GM12873 (cell line): ENCODE data around the gene SLC2A1.

Source experiments
- CTCF ChIP-seq: IDR thresholded peaks from 2 replicates; pipeline ENCODE4 v1.5.1; 2012; ENCODE audit warnings: low read depth, mild to moderate bottlenecking, moderate library complexity, low read length, control low read depth; ENCODE audit not compliant: insufficient read depth; ENCODE audit errors: missing control alignments

Gene SLC2A1

GRCh38 chr1:42971841-42972291, 13.2 kb upstream of the SLC2A1 start:
- TF ChIP-seq CTCF, result no peak

- no peak for TF ChIP-seq CTCF
Measured at GRCh38 chr1:42970143-42970542, 11.5 kb upstream of the SLC2A1 start.

- TF ChIP-seq CTCF, result no peak
Measured at GRCh38 chr1:42968654-42969053, 10.0 kb upstream of the SLC2A1 start.

GRCh38 chr1:42966688-42967612, 8.3 kb upstream of the SLC2A1 start:
- TF ChIP-seq CTCF, result no peak

GRCh38 chr1:42965378-42965777, 6.7 kb upstream of the SLC2A1 start:
- no peak for TF ChIP-seq CTCF

- no peak for TF ChIP-seq CTCF
Measured at GRCh38 chr1:42964044-42964812, 5.6 kb upstream of the SLC2A1 start.
